ENCODE measurements around the gene MORN2. TPM values are rescaled to one million over a fixed set of nuclear protein-coding genes. Genes with fewer than 3 reads are reported as not detected.
A peak's percentile ranks its signal among the peaks of the same experiment; 100 is the strongest.
"Not testable (repeated sequence)": the region's sequence is repeated elsewhere in the genome, so short reads cannot be mapped to it uniquely, and the experiment has no call there.

Gene MORN2
- polyA plus RNA-seq (ENCODE audit: insufficient read length in 4 of 4), result 10 to 100 TPM; 23.3 to 61.7 (median 52.1) TPM

- DNase-seq (ENCODE audit: low read depth in 4 of 4, low spot score in 3 of 4), result peak; percentile 72 to 80 (median 77)
These were observed at the start of gene MORN2, which contains the start of gene DHX57 for GRCh38 chr2:38875576-38876367. TSS of gene MORN2 (plus strand) at chr2:38875976. TSS of gene DHX57 (minus strand) at chr2:38875934. CDS start at chr2:38868405, 7,529 bp downstream.

DNA sequence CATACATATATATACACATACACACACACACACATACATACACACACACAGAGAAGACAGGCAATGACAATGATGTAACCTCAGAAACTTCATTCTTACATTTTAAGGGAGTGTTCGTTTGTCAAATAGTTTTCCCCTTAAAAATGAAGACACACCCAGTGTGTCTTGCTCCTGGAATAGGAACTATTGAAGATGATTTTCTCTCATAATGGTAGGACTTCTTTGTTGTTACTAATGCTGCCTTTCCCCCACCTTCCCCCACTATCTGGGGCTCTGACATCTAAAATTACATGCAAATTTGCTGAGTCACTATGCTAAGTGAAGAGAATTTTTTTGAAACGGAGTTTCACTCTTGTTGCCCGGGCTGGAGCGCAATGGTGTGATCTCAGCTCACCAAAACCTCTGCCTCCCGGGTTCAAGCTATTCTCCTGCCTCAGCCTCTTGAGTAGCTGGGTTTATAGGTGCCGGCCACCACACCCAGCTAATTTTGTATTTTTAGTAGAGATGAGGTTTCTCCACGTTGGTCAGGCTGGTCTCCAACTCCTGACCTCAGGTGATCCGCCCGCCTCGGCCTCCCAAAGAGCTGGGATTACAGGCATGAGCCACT lies 48.1 kb upstream of the MORN2 start:
- DNase-seq (ENCODE audit: low read depth in 4 of 4, low spot score in 3 of 4), result not testable (repeated sequence)

- DNase-seq (ENCODE audit: low read depth in 4 of 4, low spot score in 3 of 4), result no peak
These were observed 47.3 kb upstream of the MORN2 start for GRCh38 chr2:38828460-38828859.

DNA sequence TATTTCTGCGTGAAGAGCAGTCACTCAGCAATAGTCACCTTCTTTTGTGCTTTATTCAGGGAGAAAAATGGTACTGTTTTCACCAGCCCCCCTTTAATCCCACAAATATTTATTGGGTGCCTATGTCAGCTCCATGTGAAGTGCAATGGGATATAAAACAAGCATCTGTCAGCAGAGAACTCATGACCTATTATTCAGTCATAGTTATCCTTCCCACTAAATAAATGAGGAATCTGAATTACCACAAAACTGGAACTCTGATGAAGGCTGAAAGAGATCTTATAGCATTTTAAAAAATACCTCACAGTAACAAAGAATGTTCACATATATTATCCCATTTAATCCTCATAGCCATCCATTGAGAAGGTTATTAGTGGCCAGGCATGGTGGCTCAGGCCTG lies 45.8 kb upstream of the MORN2 start:
- no peak for DNase-seq (ENCODE audit: low read depth in 4 of 4, low spot score in 3 of 4)

GRCh38 chr2:38830526-38831159 lies 45.1 kb upstream of the MORN2 start:
- no peak for DNase-seq (ENCODE audit: low read depth in 4 of 4, low spot score in 3 of 4)

GRCh38 chr2:38835015-38835601 lies 40.7 kb upstream of the MORN2 start:
- no peak for DNase-seq (ENCODE audit: low read depth in 4 of 4, low spot score in 3 of 4)

- no peak for DNase-seq (ENCODE audit: low read depth in 4 of 4, low spot score in 3 of 4)
These were observed 39.8 kb upstream of the MORN2 start for GRCh38 chr2:38835990-38836389.

GRCh38 chr2:38836791-38837190 lies 39.0 kb upstream of the MORN2 start:
- DNase-seq (ENCODE audit: low read depth in 4 of 4, low spot score in 3 of 4), result peak in 1 of 4 donors; percentile 14

- DNase-seq (ENCODE audit: low read depth in 4 of 4, low spot score in 3 of 4), result no peak
These were observed 25.7 kb upstream of the MORN2 start for GRCh38 chr2:38850045-38850444.

GRCh38 chr2:38856165-38856564 lies 19.6 kb upstream of the MORN2 start:
- DNase-seq (ENCODE audit: low read depth in 4 of 4, low spot score in 3 of 4), result no peak

- DNase-seq (ENCODE audit: low read depth in 4 of 4, low spot score in 3 of 4), result no peak
These were observed 13.3 kb upstream of the MORN2 start for GRCh38 chr2:38862476-38862875.

DNA sequence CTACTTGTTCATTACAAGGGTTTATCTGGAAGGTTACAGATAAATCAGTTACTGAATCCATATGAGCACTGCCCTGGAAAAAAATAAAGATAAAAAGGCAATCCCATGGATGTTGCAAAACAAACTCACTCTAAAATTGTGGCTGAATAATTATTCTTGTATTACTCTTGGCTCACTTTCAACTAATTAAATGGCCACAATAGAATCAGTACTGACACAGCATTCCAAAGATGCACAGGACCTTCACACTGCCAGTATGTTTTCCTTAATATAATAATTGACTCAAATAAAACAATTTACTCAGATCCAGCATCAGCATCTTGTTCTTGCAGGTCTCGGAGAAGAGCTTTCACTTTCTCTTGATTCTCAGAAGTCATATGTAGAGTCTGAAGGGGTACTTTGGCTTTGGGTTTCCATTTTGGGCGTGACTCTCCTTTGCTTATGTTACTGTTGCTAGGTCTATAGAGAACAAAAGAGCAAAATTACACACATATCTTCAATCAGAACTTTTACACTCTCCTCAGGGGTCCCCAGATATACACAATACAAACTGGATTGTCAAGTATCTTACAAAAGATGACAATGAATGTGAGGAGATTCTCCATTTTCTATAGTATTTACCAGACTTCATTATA lies 12.6 kb upstream of the MORN2 start:
- no peak for DNase-seq (ENCODE audit: low read depth in 4 of 4, low spot score in 3 of 4)

- no peak for DNase-seq (ENCODE audit: low read depth in 4 of 4, low spot score in 3 of 4)
These were observed 8.9 kb upstream of the MORN2 start for GRCh38 chr2:38866773-38867443.

DNA sequence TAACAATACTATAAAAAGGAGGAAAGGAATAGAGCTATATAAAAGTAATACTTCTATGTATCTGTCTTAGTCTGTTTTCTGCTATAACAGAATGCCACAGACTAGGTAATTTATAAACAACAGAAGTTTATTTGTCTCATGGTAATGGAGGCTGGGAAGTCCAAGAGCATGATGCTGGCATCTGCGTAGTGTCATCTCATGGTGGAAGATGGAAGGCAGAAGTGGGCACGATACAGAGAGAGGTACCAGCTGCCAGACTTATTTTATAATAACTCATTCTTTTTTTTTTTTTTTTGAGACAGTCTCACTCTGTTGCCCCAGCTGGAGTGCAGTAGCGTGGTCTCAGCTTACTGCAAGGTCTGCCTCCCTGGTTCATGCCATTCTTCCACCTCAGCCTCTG lies 4.3 kb upstream of the MORN2 start:
- DNase-seq (ENCODE audit: low read depth in 4 of 4, low spot score in 3 of 4), result no peak

- no peak for DNase-seq (ENCODE audit: low read depth in 4 of 4, low spot score in 3 of 4)
These were observed 2.0 kb upstream of the MORN2 start for GRCh38 chr2:38873763-38874162.

- DNase-seq (ENCODE audit: low read depth in 4 of 4, low spot score in 3 of 4), result peak in 2 of 4 donors; percentile 1 to 11
These were observed 575 bp upstream of the MORN2 start for GRCh38 chr2:38875227-38875575.

GRCh38 chr2:38876407-38876806 lies 631 bp downstream of the MORN2 start:
- no peak for DNase-seq (ENCODE audit: low read depth in 4 of 4, low spot score in 3 of 4)

DNA sequence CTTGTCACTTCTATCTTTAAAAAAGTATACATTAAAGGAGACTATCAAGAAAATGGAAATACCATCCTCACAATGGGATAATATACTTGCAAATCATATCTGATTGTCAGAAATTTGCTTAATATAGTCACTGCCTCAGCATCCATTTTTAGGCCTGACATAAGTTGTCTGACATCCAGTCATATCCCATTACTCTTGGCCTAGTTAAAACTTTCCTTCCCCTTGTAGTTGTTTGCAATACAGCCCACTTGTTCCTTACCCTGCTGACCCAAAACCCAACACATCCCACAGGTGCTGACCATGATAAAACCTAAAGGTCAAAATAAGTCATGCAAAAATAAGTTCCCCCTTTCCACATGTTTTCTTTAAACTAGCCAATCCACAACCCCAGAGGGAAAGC lies 10.3 kb downstream of the MORN2 start:
- no peak for DNase-seq (ENCODE audit: low read depth in 4 of 4, low spot score in 3 of 4)

DNA sequence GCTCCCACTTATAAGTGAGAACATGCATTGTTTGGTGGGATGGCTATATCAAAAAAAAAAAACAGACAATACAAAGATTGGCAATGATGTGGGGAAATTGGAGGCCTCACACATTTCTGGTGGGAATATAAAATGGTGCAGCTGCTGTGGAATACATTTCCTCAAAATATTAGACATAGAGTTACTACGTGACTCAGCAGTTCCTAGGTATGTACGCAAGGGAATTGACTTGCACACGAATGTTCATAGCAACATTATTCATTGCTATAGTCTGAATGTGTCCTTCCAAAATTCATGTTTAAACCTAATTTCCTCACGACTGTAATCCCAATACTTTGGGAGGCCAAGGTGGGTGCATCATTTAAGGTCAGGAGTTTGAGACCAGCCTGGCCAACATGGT lies 11.6 kb downstream of the MORN2 start:
- no peak for DNase-seq (ENCODE audit: low read depth in 4 of 4, low spot score in 3 of 4)

GRCh38 chr2:38887902-38888554 lies 12.3 kb downstream of the MORN2 start:
- no peak for DNase-seq (ENCODE audit: low read depth in 4 of 4, low spot score in 3 of 4)
